Measurements from ENCODE around the gene SMAD4.

SMAD4 gene

DNA sequence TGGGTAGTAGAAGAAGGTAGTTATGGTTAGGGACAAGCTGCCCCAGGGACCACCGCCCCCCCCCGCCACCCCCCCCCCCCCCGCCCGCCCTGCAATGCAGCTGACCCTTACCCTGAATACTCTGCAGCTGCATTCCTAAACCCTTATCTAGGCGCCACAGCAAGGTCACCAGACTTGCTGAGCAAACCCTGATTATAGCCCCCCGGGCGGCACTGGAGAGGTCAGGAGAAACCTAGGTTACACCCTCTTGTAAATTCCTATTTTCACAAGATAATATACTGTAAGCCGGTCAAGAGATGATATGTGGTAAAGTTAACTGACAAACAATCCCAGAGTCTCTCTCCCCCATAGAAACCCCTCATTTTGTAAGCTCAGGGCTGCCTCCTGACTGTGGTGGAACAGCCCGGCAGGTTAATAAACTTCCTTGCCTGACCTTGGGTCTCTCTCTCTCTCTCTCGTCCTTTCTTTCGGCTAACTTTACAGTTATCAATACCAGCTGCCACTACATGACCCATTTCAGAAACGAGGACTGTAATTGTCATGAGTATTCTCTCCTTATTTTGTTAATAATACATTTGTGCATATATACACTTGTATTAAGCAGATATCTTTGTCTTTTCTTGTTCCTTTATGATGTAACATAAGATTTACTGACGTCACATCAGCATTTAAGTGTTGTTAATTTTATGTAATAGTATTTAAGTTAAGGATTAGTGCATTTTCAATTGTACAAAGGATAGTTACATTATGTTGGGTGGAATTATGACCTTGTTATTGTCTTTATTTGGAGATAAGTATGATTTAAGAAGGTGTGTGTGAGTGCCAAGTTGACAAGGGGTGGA, 22.8 kb upstream of the SMAD4 start:
- DNase-seq, result no peak
- H3K4me3 ChIP-seq, result no peak overlapping the region
- no peaks in the 10 kb centered on the region for H3K4me1 ChIP-seq
- TF ChIP-seq, protein P1, sequence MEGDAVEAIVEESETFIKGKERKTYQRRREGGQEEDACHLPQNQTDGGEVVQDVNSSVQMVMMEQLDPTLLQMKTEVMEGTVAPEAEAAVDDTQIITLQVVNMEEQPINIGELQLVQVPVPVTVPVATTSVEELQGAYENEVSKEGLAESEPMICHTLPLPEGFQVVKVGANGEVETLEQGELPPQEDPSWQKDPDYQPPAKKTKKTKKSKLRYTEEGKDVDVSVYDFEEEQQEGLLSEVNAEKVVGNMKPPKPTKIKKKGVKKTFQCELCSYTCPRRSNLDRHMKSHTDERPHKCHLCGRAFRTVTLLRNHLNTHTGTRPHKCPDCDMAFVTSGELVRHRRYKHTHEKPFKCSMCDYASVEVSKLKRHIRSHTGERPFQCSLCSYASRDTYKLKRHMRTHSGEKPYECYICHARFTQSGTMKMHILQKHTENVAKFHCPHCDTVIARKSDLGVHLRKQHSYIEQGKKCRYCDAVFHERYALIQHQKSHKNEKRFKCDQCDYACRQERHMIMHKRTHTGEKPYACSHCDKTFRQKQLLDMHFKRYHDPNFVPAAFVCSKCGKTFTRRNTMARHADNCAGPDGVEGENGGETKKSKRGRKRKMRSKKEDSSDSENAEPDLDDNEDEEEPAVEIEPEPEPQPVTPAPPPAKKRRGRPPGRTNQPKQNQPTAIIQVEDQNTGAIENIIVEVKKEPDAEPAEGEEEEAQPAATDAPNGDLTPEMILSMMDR (IDR thresholded peaks at IDR 0.05), result no peak
- no peaks in the 10 kb centered on the region for H3K27me3 ChIP-seq
- intact Hi-C loops (cut with DNase I; ENCODE audit: low total_unique reads), result no loop called here
- no peak overlapping the region for H3K27ac ChIP-seq
- no peaks in the 10 kb centered on the region for H3K36me3 ChIP-seq
- H3K9me3 ChIP-seq, result no peaks in the 10 kb centered on the region

DNA sequence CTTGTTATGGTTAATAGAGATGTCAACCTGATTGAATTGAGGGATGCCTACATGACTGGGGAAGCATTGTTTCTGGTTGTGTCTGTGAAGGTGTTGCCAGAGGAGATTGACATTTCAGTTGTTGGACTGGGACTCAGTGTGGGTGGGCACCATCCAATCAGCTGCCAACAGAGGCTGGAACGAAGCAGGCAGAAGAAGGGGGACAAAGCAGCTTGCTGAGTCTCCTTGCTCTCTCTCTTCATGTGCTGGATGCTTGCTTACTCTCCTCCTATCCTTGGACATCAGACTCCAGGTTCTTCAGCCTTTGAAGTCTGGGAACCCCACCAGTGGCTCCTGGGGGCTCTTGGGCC, 22.2 kb upstream of the SMAD4 start:
- intact Hi-C loops (cut with DNase I; ENCODE audit: low total_unique reads), result no loop called here
- Histone ChIP-seq H3K9me3 (no peaks in the 10 kb centered on the region), H3K27ac (no peak overlapping the region), H3K4me3 (no peak overlapping the region), H3K4me1 (no peaks in the 10 kb centered on the region), H3K27me3 (no peaks in the 10 kb centered on the region), H3K36me3 (no peaks in the 10 kb centered on the region)
- DNase-seq, result no peak
- TF ChIP-seq, protein P1 (IDR thresholded peaks at IDR 0.05), result no peak

DNA sequence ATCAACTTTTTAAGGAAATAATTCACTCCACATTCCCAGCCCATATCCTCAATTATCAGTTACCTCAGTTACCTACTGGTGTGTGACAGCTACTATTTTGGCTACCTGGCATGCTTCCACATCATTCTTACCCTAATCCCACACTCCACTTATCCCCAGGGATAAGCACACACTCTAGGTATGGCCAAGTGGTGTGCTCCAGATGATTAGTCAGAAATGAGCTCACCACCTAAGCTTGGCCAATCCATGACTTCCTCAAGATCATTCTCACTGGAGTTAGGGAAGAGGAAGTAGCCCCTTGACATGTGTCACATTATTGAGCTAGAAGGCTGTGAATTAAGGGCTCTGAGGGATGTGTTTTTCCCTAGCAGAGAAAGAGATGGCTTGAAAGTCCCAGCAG, 20.9 kb upstream of the SMAD4 start:
- no peaks in the 10 kb centered on the region for H3K9me3 ChIP-seq
- no peak overlapping the region for H3K4me3 ChIP-seq
- H3K27ac ChIP-seq, result no peak overlapping the region
- TF ChIP-seq, protein P1 (IDR thresholded peaks at IDR 0.05), result no peak
- H3K4me1 ChIP-seq, result no peaks in the 10 kb centered on the region
- intact Hi-C loops (cut with DNase I; ENCODE audit: low total_unique reads), result no loop called here
- no peaks in the 10 kb centered on the region for H3K36me3 ChIP-seq
- DNase-seq, result no peak
- H3K27me3 ChIP-seq, result no peaks in the 10 kb centered on the region

DNA sequence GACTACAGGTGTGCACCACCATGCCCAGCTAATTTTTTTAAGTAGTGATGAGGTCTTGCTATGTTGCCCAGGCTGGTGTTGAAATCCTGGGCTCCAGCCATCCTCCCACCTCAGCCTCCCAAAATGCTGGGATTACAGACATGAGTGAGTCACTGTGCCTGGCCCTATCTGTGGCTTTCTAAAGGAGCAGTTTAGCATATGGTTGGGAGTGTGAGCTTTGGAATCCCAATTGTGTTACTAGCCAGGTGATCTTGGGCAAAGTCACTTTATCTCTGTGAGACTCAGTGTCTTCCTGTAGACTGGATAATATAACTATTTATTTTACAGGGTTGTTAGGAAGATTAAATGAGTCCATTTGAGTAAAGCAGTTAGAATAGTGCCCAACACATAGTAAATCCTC, 19.8 kb upstream of the SMAD4 start:
- Histone ChIP-seq H3K27me3 (no peaks in the 10 kb centered on the region), H3K27ac (no peak overlapping the region), H3K36me3 (no peaks in the 10 kb centered on the region), H3K4me3 (no peak overlapping the region), H3K9me3 (no peaks in the 10 kb centered on the region), H3K4me1 (no peaks in the 10 kb centered on the region)
- no peak for DNase-seq
- intact Hi-C loops (cut with DNase I; ENCODE audit: low total_unique reads), result no loop called here
- TF ChIP-seq, protein P1 (IDR thresholded peaks at IDR 0.05), result no peak

DNA sequence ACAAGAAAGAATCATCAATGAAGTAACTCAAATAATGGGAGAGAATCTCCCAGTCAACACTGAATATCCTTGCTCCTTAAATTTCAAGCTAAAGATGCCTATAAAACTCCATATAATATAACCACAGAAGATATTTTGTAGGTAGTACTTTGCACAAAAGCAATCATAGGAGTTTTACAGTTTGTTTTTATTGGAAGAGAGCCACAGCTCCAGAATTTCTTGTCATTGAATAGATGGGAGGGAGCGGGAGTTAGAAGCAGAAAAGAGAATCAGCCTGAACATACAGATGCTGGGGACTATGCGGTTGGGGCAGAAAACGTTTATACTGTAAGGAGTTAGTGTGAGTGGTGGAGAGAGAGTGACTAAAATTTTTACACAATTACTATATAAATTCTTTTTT, 18.3 kb upstream of the SMAD4 start:
- H3K9me3 ChIP-seq, result no peaks in the 10 kb centered on the region
- H3K4me1 ChIP-seq, result no peaks in the 10 kb centered on the region
- TF ChIP-seq, protein P1 (IDR thresholded peaks at IDR 0.05), result no peak
- no peak for DNase-seq
- H3K36me3 ChIP-seq, result no peaks in the 10 kb centered on the region
- no peaks in the 10 kb centered on the region for H3K27me3 ChIP-seq
- intact Hi-C loops (cut with DNase I; ENCODE audit: low total_unique reads), result no loop called here
- H3K4me3 ChIP-seq, result no peak overlapping the region
- H3K27ac ChIP-seq, result no peak overlapping the region

Measured in tibial artery (tissue), 4 donors.